Fibroblast of villous mesenchyme (primary cell): ENCODE results near the gene SH2D3A. TPM values are rescaled to one million over a fixed set of nuclear protein-coding genes. Genes with fewer than 3 reads are reported as not detected.

Experiments used
- DNase-seq: peaks from one replicate; pipeline ENCODE4 v3.0.0-alpha.2; 2010; ENCODE audit warnings: low read depth
- H3K4me3 ChIP-seq: 2 replicates; pipeline ENCODE4 v1.5.1; 2011; ENCODE audit warnings: low read depth, mild to moderate bottlenecking, low read length
- CTCF ChIP-seq: IDR thresholded peaks from 2 replicates; pipeline ENCODE4 v1.5.1; 2012; ENCODE audit warnings: low read depth, mild to moderate bottlenecking, low read length; ENCODE audit not compliant: insufficient read depth
- total RNA-seq: library from RNA; depleted of rRNA; stranded (reverse); fragments of >200 nt; gene quantifications from 2 replicates; pipeline ENCODE4 v1.2.3, GENCODE V29; 2012

The SH2D3A gene
- total RNA-seq, 1 donor = under 0.01 TPM

- H3K4me3 ChIP-seq = no peak overlapping the region
- no peak for TF ChIP-seq CTCF
- DNase-seq = no peak
Measured at GRCh38 chr19:6730941-6731670, 36.1 kb downstream of the SH2D3A start.

GRCh38 chr19:6730153-6730804 lies 37.0 kb downstream of the SH2D3A start:
- no peak for TF ChIP-seq CTCF
- no peak for DNase-seq
- H3K4me3 ChIP-seq = no peak overlapping the region

GRCh38 chr19:6729573-6730152 lies 37.6 kb downstream of the SH2D3A start:
- no peak for TF ChIP-seq CTCF
- no peak overlapping the region for H3K4me3 ChIP-seq
- DNase-seq = no peak

DNA sequence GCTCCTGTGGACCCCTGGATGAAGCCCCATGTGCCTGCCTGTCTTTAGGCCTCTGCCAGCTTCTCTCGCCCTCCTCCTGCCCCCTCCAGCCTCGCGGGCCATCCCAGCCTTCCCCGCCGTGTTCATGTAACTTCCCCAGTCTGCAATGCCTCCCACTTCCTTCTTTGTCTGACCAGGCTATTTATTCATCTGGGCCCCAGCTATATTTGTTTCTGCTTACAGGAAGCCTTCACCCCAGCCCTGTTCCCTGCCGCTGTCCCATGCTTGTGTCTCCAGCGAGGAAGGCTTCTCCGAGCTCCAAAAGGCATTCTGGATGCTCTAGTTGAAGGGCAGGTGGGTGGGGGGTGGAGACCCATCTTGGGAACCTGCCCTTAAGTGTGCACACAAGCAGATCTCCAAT lies 38.9 kb downstream of the SH2D3A start:
- H3K4me3 ChIP-seq = no peak overlapping the region
- DNase-seq = no peak
- no peak for TF ChIP-seq CTCF

GRCh38 chr19:6725513-6726231 lies 41.6 kb downstream of the SH2D3A start:
- TF ChIP-seq CTCF = no peak
- DNase-seq = no peak
- no peak overlapping the region for H3K4me3 ChIP-seq

GRCh38 chr19:6724631-6725492 lies 42.4 kb downstream of the SH2D3A start:
- DNase-seq = no peak
- TF ChIP-seq CTCF = no peak
- H3K4me3 ChIP-seq = no peak overlapping the region
